HG03469 (cell line): ENCODE measurements around the gene ARHGEF11.

Experiments
- ATAC-seq: cut with Tn5 transposase; IDR thresholded peaks from one replicate; pipeline ENCODE4 v1.9.1; 2021; ENCODE audit warnings: mild to moderate bottlenecking, moderate library complexity, moderate number of reproducible peaks; ENCODE audit not compliant: unreplicated experiment

Gene ARHGEF11

DNA sequence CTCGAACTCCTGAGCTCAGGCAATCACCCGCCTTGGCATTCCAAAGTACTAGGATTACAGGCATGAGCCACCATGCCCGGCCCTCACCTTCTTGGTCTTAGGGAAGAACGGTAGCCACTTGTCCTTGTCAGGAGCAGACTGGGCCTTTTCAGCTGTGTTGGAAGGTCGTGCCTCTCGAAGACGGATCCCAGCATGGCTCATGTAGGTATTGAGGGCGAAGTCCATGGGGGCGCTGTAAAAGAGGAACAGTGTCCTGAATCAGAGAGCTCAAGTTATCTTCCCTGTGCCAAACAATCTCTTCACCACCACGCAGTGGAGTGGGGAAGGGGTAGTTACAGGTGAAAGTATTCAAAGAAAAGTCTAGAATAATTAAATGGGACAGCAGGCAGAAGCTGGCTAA lies 89.2 kb downstream of the ARHGEF11 start:
- ATAC-seq = no peak

DNA sequence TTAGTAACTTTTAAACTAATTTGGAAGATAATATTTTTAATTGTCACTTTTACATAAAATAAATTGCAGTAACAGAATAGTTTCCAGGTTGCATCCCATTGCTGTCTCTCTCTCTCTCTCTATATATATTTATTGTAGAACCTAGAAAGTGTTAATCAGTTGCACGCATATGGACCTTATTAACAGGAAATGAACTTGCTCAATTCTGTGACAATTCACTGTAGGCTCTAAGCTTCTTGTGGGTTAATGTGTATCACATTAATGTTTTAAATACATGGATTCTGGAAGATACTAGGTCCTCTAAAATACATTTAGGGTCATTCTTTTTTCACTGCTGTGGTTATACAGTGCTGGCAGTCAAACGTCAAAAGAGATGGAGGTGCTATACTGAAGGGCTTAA lies 92.0 kb downstream of the ARHGEF11 start:
- ATAC-seq = no peak

DNA sequence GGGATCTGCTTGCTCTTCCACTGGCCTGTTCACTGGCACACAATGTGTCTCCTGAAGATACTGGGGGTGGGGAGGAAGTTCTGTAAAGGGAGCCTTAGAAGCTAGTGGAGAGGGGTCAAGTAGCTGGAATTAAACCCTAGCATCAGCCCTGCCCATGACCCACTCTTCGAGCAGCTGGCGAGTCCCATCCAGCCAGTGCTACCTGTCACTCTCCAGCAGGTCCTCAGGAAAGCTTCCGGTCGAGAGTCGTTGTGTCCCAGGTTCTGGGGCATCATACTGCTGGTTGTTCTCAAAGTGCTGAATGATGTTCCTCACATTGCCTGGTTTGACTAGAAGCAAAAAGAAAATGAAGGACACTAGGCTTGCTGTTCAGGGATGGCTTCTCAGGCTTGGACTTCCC lies 94.2 kb downstream of the ARHGEF11 start:
- ATAC-seq = no peak

- ATAC-seq = no peak
These were observed 96.4 kb downstream of the ARHGEF11 start for GRCh38 chr1:156949127-156949526.

DNA sequence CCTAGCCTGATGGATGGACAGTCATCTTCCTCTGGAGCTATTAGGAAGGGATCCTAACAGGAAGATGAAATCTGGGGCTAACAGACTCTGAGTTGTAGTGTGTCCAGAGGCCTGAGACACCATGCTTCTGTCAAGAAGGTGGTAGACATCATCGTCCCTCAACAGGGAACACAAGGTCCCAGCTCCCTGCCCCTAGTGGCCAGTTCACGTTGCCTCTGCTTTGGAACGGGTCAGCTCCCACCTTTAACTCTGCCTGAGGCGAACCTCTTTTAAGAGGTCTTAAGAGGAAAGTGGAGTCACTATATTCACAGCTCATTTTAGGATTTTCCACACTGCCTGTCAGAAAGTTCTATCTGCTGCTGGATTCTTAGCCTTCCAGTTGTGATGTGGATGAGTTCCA lies 96.8 kb downstream of the ARHGEF11 start:
- no peak for ATAC-seq

DNA sequence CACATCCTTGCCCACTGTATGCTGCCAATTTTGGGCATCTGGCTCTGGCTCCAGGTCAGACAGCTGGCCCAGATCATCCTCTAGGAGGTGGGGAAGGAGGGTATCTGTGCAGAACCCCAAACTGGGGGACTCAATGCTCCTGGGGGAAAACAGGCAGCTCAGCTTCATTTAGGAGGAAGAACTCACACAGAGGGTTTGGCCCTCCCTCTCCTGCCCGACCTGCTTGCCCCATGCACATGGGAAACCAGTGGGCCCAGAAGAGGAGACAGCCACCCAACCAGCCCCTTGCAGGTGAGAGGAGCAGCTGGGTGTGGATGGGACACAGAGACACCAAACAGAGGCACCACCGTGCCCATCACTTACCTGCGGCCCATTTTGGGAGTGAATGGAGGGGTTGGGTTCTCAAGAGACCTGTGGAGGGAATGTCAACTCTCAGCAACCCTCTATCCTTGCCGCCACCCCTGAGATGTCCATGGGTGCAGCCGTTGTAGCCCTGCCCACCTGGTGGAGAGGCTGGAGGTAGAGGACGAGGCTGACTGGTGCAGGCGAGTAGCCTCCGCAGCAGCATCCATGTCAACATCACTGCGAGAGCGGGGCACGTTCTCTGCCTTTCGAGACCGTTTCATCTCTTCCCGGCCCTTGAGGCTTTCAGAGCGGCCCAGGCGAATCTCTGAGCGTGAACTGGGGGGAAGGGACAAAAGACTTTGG lies 97.6 kb downstream of the ARHGEF11 start:
- no peak for ATAC-seq

DNA sequence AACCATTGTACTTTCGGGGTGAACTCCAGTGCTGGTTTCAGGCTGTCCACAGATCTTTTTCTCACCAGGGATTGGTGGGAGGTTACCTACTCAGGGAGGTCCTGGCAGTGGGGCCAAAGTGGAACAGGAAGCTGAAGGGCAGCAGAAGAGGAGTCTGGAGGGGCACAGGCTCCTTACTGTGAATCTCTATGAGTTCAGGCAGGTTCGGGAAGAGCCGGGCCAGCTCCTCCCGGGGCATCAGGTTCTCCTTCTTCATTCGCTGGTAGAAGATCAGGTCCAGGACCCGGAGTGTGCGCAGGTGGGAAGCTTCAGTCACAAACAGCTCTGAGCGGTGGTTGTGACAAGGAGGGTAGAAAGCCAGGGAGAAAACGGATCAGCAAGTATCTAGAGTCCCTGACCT lies 98.4 kb downstream of the ARHGEF11 start:
- ATAC-seq = no peak

- ATAC-seq = no peak
These were observed 99.5 kb downstream of the ARHGEF11 start for GRCh38 chr1:156945881-156946661.

- ATAC-seq = no peak
These were observed 100.7 kb downstream of the ARHGEF11 start for GRCh38 chr1:156944848-156945247.

DNA sequence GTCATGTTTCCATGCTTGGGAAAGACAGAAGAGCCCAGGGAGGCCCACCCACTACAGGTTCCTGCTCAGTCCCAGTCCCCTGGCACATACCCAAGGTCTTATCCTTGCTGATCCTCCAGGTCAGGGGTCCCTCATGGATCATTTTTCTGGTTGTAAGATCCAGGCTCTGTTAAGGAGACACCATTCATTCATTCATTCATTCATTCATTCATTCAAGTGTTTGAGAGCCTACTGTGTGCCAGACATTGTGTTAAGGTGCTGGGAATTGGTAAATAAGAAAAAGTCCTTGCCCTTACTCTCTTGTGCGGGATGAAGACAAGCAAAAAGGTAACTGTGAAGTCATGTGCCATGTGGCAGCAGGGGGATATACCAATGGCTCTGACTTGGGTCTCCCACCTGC lies 101.3 kb downstream of the ARHGEF11 start:
- ATAC-seq = no peak

DNA sequence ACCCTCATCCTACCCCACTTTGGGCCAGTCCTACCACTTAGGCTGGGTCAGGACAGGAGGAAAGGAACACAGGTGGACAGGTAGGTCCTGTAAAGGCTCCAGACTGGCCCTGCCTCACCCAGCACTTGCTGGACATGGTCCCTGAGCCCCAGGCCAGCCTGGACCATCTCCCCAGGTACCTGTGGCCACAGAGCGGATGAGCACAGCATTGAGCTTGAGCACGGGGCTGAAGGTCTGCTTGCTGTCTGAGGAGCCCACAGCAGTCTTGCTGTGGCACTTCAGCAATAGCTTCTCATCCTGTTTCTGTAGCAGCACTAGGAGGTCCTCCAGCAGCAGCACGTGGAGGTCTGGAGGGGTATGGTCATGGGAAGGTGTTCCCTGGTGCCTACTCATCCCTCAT lies 101.8 kb downstream of the ARHGEF11 start:
- no peak for ATAC-seq

GRCh38 chr1:156942576-156942975 lies 103.0 kb downstream of the ARHGEF11 start:
- ATAC-seq = no peak

DNA sequence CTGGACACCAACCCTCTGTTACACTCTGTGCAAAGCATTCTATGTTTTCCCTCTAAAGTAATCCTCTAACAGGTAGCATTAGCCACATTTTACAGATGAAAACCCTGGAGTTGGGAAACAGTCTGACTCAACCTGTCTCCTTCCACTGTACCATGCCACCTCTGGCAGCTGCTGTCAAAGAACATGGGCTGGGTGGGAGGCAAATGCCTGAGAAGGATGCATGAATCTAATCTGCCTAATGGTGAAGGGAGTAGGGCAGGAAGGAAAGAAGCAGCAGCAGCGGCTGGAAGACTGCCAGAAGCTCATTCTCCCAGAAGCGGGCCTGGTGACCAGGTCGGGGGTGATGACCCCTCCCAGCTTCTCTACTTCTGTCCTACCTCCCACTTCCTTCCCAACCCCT lies 103.4 kb downstream of the ARHGEF11 start:
- no peak for ATAC-seq

GRCh38 chr1:156941675-156942074 lies 103.9 kb downstream of the ARHGEF11 start:
- no peak for ATAC-seq

- ATAC-seq = no peak
These were observed 105.7 kb downstream of the ARHGEF11 start for GRCh38 chr1:156939786-156940334.

- ATAC-seq = no peak
These were observed 106.7 kb downstream of the ARHGEF11 start for GRCh38 chr1:156938813-156939212.

DNA sequence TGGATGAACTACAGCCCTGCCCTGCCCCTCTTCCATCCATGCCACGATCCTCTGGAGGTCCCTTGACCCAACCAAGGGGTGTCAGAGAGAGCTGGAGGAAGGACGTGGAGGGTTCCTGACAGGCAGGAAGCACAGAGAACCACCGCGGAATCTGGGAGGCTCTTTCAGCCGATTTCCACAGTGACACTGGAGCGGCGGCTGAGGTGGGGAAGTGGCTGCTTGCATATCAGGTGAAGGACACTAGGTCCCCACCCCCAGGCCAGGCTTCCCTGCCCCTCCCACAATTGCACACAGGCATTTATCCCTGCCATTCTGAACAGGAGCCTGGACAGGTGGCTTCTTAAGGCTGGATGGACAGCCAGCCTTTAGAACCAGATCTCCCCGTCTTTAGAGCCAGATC lies 107.7 kb downstream of the ARHGEF11 start:
- ATAC-seq = no peak

GRCh38 chr1:156936721-156937220 lies 108.8 kb downstream of the ARHGEF11 start:
- no peak for ATAC-seq

DNA sequence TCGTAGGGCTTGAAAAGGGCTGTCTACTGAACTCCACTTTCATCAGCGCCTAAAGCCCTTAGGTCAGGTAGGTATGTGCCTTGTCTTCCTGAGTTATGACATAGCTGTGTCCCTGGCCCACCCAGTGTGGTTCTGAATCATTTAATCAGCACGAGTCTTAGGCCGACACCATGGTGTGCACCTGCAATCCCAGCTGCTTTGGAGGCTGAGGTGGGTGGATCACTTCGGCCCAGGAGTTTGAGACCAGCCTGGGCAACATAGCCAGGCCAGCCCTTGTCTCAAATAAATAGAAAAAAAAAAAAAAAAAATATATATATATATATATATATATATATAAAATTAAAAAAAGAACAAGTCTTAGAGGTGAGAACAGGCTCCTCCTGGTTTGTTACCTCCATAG lies 109.4 kb downstream of the ARHGEF11 start:
- no peak for ATAC-seq

- ATAC-seq = no peak
These were observed 109.9 kb downstream of the ARHGEF11 start for GRCh38 chr1:156935505-156936128.

- no peak for ATAC-seq
These were observed 112.4 kb downstream of the ARHGEF11 start for GRCh38 chr1:156933136-156933535.
